AG09309 (cell line): ENCODE results near the gene PRELID2.
A peak's percentile ranks its signal among the peaks of the same experiment; 100 is the strongest.

Experiments
- DNase-seq: peaks from one replicate; pipeline ENCODE4 v3.0.0-alpha.2; 2010; ENCODE audit warnings: low read depth
- H3K4me3 ChIP-seq: 2 replicates; pipeline ENCODE4 v1.5.1; 2011; ENCODE audit warnings: mild to moderate bottlenecking, low read depth, low read length, moderate library complexity; ENCODE audit not compliant: control insufficient read depth
- CTCF ChIP-seq: IDR thresholded peaks from 2 replicates; pipeline ENCODE4 v1.5.1; 2011; ENCODE audit warnings: mild to moderate bottlenecking, low read depth, low read length, inconsistent platforms; ENCODE audit not compliant: insufficient read depth, control insufficient read depth; ENCODE audit errors: missing control alignments

PRELID2 gene

DNA sequence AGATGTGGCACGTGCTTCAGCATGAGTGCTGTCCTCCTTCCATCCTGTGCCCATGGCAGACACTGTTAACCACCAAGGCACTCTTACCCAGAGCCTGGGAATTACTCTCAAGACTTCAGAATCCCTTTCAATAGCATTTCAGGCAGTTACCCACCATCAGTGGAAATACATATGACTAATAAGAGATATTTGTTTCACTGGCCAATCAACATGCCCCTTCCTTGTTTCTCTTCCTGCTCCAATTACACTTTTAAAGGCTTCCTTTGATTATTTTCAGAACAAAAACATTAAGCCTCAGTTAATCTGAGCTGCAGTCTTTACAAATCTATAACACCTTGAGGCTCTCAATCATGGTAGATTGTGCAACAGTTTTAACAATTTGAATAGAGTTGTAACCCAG is 70.8 kb downstream of the PRELID2 start:
- no peak for TF ChIP-seq CTCF
- H3K4me3 ChIP-seq: no peak overlapping the region
- DNase-seq: no peak

DNA sequence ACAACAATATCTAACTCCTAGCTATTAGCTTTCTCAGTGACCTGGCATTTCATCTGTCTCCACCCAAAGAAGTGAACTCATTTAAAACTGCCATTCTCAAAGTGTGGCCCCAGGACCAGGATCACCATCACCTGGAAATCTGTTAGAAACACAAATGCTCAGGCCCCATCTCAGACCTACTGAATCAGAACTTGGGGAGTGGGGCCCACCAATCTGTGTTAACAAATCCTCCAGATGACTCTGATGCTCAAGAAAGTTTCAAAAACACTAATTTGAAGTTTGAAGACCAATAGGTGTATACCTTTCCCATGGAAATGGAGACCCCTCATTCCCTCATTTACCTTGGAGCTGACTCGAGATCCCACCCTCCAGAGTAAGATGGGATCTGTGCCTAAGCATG is 72.3 kb downstream of the PRELID2 start:
- no peak for TF ChIP-seq CTCF
- H3K4me3 ChIP-seq: no peak overlapping the region
- DNase-seq: no peak

GRCh38 chr5:145761254-145761653 is 73.9 kb downstream of the PRELID2 start:
- DNase-seq: no peak
- no peak overlapping the region for H3K4me3 ChIP-seq
- TF ChIP-seq CTCF: no peak

- H3K4me3 ChIP-seq: no peak overlapping the region
- no peak for TF ChIP-seq CTCF
- DNase-seq: no peak
These were observed 74.5 kb downstream of the PRELID2 start for GRCh38 chr5:145760660-145761059.

- no peak for TF ChIP-seq CTCF
- H3K4me3 ChIP-seq: no peak overlapping the region
- DNase-seq: peak; percentile 20
These were observed 82.2 kb downstream of the PRELID2 start for GRCh38 chr5:145752947-145753346.

- no peak for TF ChIP-seq CTCF
- no peak overlapping the region for H3K4me3 ChIP-seq
- DNase-seq: no peak
These were observed 82.6 kb downstream of the PRELID2 start for GRCh38 chr5:145752534-145752933.

GRCh38 chr5:145750199-145750598 is 84.9 kb downstream of the PRELID2 start:
- peak; percentile 17 for DNase-seq
- no peak for TF ChIP-seq CTCF
- no peak overlapping the region for H3K4me3 ChIP-seq
